ENCODE data around the gene TMEM91.
"Not testable (repeated sequence)": the region's sequence is repeated elsewhere in the genome, so short reads cannot be mapped to it uniquely, and the experiment has no call there.

The TMEM91 gene

GRCh38 chr19:41353466-41354342 is 22.6 kb upstream of the TMEM91 start, which contains the start of gene TGFB1:
Gene TGFB1, minus strand, starts transcription at chr19:41353922. Its CDS starts 878 bp downstream, at chr19:41353044.
- peak; percentile 34 for DNase-seq

- no peak for DNase-seq
Observed at GRCh38 chr19:41354343-41354953, 21.9 kb upstream of the TMEM91 start.

GRCh38 chr19:41355035-41355434 is 21.3 kb upstream of the TMEM91 start:
- DNase-seq, result no peak

GRCh38 chr19:41355802-41356201 is 20.5 kb upstream of the TMEM91 start:
- DNase-seq, result no peak

GRCh38 chr19:41356984-41357739 is 19.2 kb upstream of the TMEM91 start:
- no peak for DNase-seq

GRCh38 chr19:41357746-41358145 is 18.6 kb upstream of the TMEM91 start:
- no peak for DNase-seq

GRCh38 chr19:41359741-41360140 is 16.6 kb upstream of the TMEM91 start:
- no peak for DNase-seq

- DNase-seq, result no peak
Observed at GRCh38 chr19:41362143-41362847, 14.0 kb upstream of the TMEM91 start.

GRCh38 chr19:41363371-41363752 is 13.0 kb upstream of the TMEM91 start:
- DNase-seq, result no peak

- DNase-seq, result peak; percentile 98
Observed at GRCh38 chr19:41363753-41364523, 12.4 kb upstream of the TMEM91 start, which contains the start of gene B9D2. Gene B9D2, minus strand, starts transcription at chr19:41364149. Its CDS starts 630 bp downstream, at chr19:41363519.

GRCh38 chr19:41364524-41365391 is 11.6 kb upstream of the TMEM91 start:
- no peak for DNase-seq

- DNase-seq, result no peak
Observed at GRCh38 chr19:41366089-41366488, 10.2 kb upstream of the TMEM91 start.

- no peak for DNase-seq
Observed at GRCh38 chr19:41367848-41368301, 8.5 kb upstream of the TMEM91 start.

GRCh38 chr19:41369769-41370168 is 6.6 kb upstream of the TMEM91 start:
- no peak for DNase-seq

GRCh38 chr19:41371119-41371518 is 5.2 kb upstream of the TMEM91 start:
- DNase-seq, result not testable (repeated sequence)

- DNase-seq, result no peak
Observed at GRCh38 chr19:41371541-41371940, 4.8 kb upstream of the TMEM91 start.

- DNase-seq, result no peak
Observed at GRCh38 chr19:41372501-41372900, 3.8 kb upstream of the TMEM91 start.

- peak; percentile 23 for DNase-seq
Observed at GRCh38 chr19:41373993-41374392, 2.3 kb upstream of the TMEM91 start.

- no peak for DNase-seq
Observed at GRCh38 chr19:41376998-41377365, 649 bp downstream of the TMEM91 start.

- no peak for DNase-seq
Observed at GRCh38 chr19:41377977-41378709, 1.8 kb downstream of the TMEM91 start.

All from NCI-H1436 (cell line).